NB4 (cell line): ENCODE results near the gene RAB20.

Experiments used
- CTCF ChIP-seq: IDR thresholded peaks from one replicate; pipeline ENCODE4 v1.5.1; 2012; ENCODE audit warnings: low read depth, low read length
- TF ChIP-seq, protein P1 (sequence below): IDR thresholded peaks from 2 replicates; pipeline ENCODE4 v1.6.1; 2011; ENCODE audit warnings: low read depth, low read length

DNA sequence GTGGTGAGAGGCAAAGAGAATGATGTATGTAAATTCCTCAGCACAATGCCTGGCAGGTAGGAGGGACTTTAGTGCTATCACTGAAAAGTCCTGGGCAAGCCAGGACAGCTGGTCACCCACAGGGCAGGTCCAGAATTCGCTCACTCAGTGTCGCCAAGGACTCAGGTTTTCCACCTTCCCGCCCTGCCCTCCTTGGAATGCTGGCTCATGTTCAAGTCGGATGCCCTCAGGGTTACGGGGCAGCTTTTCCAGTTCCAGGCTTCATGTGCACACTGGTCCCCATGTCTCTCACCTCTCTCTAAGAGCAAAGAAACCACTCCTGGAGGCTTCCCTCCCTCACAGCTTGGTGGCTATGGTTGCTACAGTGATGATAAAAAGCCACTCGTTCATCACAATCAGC is 29.1 kb upstream of the RAB20 start:
- TF ChIP-seq CTCF = no peak
- TF ChIP-seq, protein P1, sequence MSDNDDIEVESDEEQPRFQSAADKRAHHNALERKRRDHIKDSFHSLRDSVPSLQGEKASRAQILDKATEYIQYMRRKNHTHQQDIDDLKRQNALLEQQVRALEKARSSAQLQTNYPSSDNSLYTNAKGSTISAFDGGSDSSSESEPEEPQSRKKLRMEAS = no peak
